Measurements from ENCODE around the gene USP3. TPM values are rescaled to one million over a fixed set of nuclear protein-coding genes. Genes with fewer than 3 reads are reported as not detected.

Gene USP3
- total RNA-seq, 2 experiments from 2014 or later, result 34.6 to 53.0 TPM

DNA sequence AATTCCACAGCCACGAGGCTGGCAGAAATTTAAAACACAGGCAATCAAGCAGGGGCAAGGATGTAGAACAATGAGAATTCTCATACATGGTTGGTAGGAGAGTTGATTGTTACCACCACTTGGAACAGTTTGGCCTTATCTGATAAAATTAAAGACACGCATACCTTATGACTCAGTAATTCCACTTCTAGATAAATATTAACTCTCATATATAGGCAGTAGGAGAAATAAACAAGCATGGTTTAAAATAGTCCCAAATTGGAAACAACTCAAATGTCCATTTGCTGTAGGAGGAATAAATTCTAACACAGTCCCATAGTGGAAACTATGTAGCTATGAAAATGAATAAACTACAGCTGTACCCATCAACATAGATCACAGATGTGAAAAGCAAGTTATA, 42.3 kb upstream of the USP3 start:
- Histone ChIP-seq H3K27ac (ENCODE audit: low read depth, low read length, poor library complexity, severe bottlenecking) (no peak overlapping the region), H3K4me2 (ENCODE audit: low read length) (no peak overlapping the region; the same call in 1 of the 2 replicates), H2AFZ (ENCODE audit: low read length) (no peak overlapping the region), H3K79me2 (ENCODE audit: insufficient read depth, low read depth, low read length) (no peaks in the 10 kb centered on the region), H3K9me3 (ENCODE audit: low read length) (no peaks in the 10 kb centered on the region; the same call in 1 of the 2 replicates), H3K4me3 (ENCODE audit: low read depth, low read length, poor library complexity, severe bottlenecking) (no peak overlapping the region), H3K36me3 (ENCODE audit: insufficient read depth, low read length) (no peaks in the 10 kb centered on the region), H3K4me1 (ENCODE audit: insufficient read depth, low read length, poor library complexity, severe bottlenecking) (peaks cover 25% of the 10 kb centered on the region), H3K9me2 (ENCODE audit: insufficient read depth, low read length) (no peaks in the 10 kb centered on the region), H4K20me1 (ENCODE audit: insufficient read depth, low read length) (no peaks in the 10 kb centered on the region)
- POLR2A ChIA-PET, result interaction anchor here (0.6 to 3.1 kb wide), 4 partner anchors 15 to 89 kb away, joined by 3 to 10 read pairs (median 6); no protein-coding TSS in a partner anchor
- DNase-seq (ENCODE audit: low spot score), result no peak
- BruUV-seq (replicated peaks), result no TSS peak
- no peak for TF ChIP-seq EZH2phosphoT487 (IDR thresholded peaks at IDR 0.05; ENCODE audit: borderline replicate concordance, low read depth, low read length)
- TF ChIP-seq, protein P1, sequence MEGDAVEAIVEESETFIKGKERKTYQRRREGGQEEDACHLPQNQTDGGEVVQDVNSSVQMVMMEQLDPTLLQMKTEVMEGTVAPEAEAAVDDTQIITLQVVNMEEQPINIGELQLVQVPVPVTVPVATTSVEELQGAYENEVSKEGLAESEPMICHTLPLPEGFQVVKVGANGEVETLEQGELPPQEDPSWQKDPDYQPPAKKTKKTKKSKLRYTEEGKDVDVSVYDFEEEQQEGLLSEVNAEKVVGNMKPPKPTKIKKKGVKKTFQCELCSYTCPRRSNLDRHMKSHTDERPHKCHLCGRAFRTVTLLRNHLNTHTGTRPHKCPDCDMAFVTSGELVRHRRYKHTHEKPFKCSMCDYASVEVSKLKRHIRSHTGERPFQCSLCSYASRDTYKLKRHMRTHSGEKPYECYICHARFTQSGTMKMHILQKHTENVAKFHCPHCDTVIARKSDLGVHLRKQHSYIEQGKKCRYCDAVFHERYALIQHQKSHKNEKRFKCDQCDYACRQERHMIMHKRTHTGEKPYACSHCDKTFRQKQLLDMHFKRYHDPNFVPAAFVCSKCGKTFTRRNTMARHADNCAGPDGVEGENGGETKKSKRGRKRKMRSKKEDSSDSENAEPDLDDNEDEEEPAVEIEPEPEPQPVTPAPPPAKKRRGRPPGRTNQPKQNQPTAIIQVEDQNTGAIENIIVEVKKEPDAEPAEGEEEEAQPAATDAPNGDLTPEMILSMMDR (conservative IDR thresholded peaks at IDR 0.05; ENCODE audit: low read length), result no peak
- CTCF ChIA-PET (ENCODE audit: unreplicated experiment), result no interaction called here
- intact Hi-C loops (cut with micrococcal nuclease; ENCODE audit: unreplicated experiment), result loop anchor here (10.0 kb wide), 1 partner anchor 433 kb away; no protein-coding TSS in a partner anchor

DNA sequence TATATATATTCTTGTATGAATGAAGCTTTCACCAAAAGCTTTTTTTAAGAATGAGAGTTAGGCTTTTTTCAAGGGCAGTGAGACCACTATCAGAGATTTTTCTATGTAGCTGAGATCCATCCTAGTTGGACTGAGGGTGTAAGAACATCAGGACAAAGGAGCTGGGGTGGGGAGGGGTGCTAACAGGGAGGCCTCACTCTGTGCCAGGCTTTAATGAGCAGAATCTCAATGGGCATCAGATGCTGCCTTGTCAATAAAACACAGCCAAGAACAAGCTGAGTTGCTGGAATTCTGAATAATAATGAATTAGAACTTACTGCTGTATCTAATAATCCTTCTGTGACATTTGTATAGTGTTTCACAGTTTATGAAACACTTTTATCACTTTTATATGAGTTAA, 41.4 kb upstream of the USP3 start:
- no TSS peak for BruUV-seq (replicated peaks)
- Histone ChIP-seq H3K9me2 (ENCODE audit: insufficient read depth, low read length) (no peaks in the 10 kb centered on the region), H3K4me3 (ENCODE audit: low read depth, low read length, poor library complexity, severe bottlenecking) (no peak overlapping the region), H4K20me1 (ENCODE audit: insufficient read depth, low read length) (no peaks in the 10 kb centered on the region), H3K4me1 (ENCODE audit: insufficient read depth, low read length, poor library complexity, severe bottlenecking) (peaks cover 26% of the 10 kb centered on the region), H3K9me3 (ENCODE audit: low read length) (no peaks in the 10 kb centered on the region; the same call in 1 of the 2 replicates), H3K4me2 (ENCODE audit: low read length) (no peak overlapping the region), H3K36me3 (ENCODE audit: insufficient read depth, low read length) (no peaks in the 10 kb centered on the region), H3K27ac (ENCODE audit: low read depth, low read length, poor library complexity, severe bottlenecking) (no peak overlapping the region), H3K79me2 (ENCODE audit: insufficient read depth, low read depth, low read length) (no peaks in the 10 kb centered on the region), H2AFZ (ENCODE audit: low read length) (peak overlapping the region; percentile 26; the same call in 1 of the 2 replicates)
- TF ChIP-seq EZH2phosphoT487 (IDR thresholded peaks at IDR 0.05; ENCODE audit: borderline replicate concordance, low read depth, low read length), result no peak
- TF ChIP-seq, protein P1 (conservative IDR thresholded peaks at IDR 0.05; ENCODE audit: low read length), result no peak
- POLR2A ChIA-PET, result interaction anchor here (0.6 to 3.1 kb wide), 5 partner anchors 16 to 655 kb away, joined by 3 to 10 read pairs (median 4); no protein-coding TSS in a partner anchor
- no peak for DNase-seq (ENCODE audit: low spot score)
- intact Hi-C loops (cut with micrococcal nuclease; ENCODE audit: unreplicated experiment), result loop anchor here (10.0 kb wide), 1 partner anchor 432 kb away; no protein-coding TSS in a partner anchor
- CTCF ChIA-PET (ENCODE audit: unreplicated experiment), result no interaction called here

DNA sequence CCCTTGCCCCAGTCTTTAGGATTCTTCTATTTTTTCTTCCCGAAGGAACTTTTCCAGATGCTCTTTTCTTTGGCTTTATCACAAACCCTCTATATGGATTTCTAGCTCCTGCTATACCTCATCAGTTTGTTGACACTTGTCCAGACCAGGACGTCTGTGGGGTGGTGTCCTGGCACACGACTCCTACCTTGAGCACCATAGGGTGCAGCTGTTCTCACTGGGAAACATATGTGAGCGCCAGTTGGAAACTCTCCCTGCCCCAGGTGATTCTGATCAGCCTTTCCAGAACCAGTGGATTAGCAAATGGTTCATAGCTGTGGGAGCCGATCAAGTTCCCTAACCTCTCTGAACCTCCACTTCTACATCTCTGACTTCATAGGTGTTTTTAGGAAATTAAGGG, 40.6 kb upstream of the USP3 start:
- Histone ChIP-seq H4K20me1 (ENCODE audit: insufficient read depth, low read length) (no peaks in the 10 kb centered on the region), H3K4me3 (ENCODE audit: low read depth, low read length, poor library complexity, severe bottlenecking) (no peak overlapping the region), H3K9me3 (ENCODE audit: low read length) (no peaks in the 10 kb centered on the region), H3K4me2 (ENCODE audit: low read length) (no peak overlapping the region), H3K79me2 (ENCODE audit: insufficient read depth, low read depth, low read length) (no peaks in the 10 kb centered on the region), H3K36me3 (ENCODE audit: insufficient read depth, low read length) (no peaks in the 10 kb centered on the region), H3K9me2 (ENCODE audit: insufficient read depth, low read length) (no peaks in the 10 kb centered on the region), H3K4me1 (ENCODE audit: insufficient read depth, low read length, poor library complexity, severe bottlenecking) (peaks cover 29% of the 10 kb centered on the region), H2AFZ (ENCODE audit: low read length) (no peak overlapping the region), H3K27ac (ENCODE audit: low read depth, low read length, poor library complexity, severe bottlenecking) (no peak overlapping the region)
- intact Hi-C loops (cut with micrococcal nuclease; ENCODE audit: unreplicated experiment), result loop anchor here (10.0 kb wide), 1 partner anchor 431 kb away; no protein-coding TSS in a partner anchor
- ChIA-PET POLR2A (interaction anchor here (1.1 to 3.1 kb wide), 3 partner anchors 17 to 47 kb away, joined by 3 to 10 read pairs (median 4); partner anchors contain the start of gene USP3), CTCF (ENCODE audit: unreplicated experiment) (interaction anchor here (1.3 kb wide), 1 partner anchor 42 kb away, joined by 5 read pairs; no protein-coding TSS in a partner anchor)
- DNase-seq (ENCODE audit: low spot score), result no peak
- TF ChIP-seq EZH2phosphoT487 (IDR thresholded peaks at IDR 0.05; ENCODE audit: borderline replicate concordance, low read depth, low read length), result no peak
- TF ChIP-seq, protein P1 (conservative IDR thresholded peaks at IDR 0.05; ENCODE audit: low read length), result no peak
- BruUV-seq (replicated peaks), result no TSS peak
